IMR-90 (cell line): ENCODE data around the gene SH2D1B. TPM values are rescaled to one million over a fixed set of nuclear protein-coding genes. Genes with fewer than 3 reads are reported as not detected.

Experiments used
- ATAC-seq: fragments of 200-7000 bp; cut with Tn5 transposase; 2 replicates; pipeline ENCODE4 v1.9.1; 2020; ENCODE audit warnings: low read depth, mild to moderate bottlenecking, moderate library complexity
- Bru-seq: library from RNA; stranded (reverse); fragments of 400-500 nt; gene quantifications from one replicate; lab custom pipeline; 2021; lab: Mats Ljungman, UMichigan
- BruChase-seq, 2 experiments: library from RNA; stranded (reverse); fragments of 400-500 nt; gene quantifications; one replicate each; lab custom pipeline; 2021; lab: Mats Ljungman, UMichigan
- BruUV-seq: library from RNA; stranded (reverse); fragments of 400-500 nt; replicated peaks from 2 replicates; lab custom pipeline; 2021; lab: Mats Ljungman, UMichigan
- CTCF ChIA-PET: fragments of 300-600 bp; formaldehyde crosslinking; extraction: SDS; loops from one replicate; lab custom pipeline; 2021; ENCODE audit warnings: antibody characterized with exemption; lab: Yijun Ruan, JAX
- POLR2A ChIA-PET: fragments of 300-600 bp; sonication (Branson Sonifier 250); formaldehyde crosslinking; loops from one replicate; lab custom pipeline; 2022; ENCODE audit warnings: antibody characterized with exemption; ENCODE audit not compliant: unreplicated experiment; lab: Charles Lee
- DNase-seq: peaks from one replicate; pipeline ENCODE4 v3.0.0; 2013
- H2AFZ ChIP-seq: replicated peaks from 2 replicates; pipeline ENCODE3; 2013; ENCODE audit warnings: low read length, mild to moderate bottlenecking; ENCODE audit not compliant: poor library complexity
- H2AK5ac ChIP-seq: 2 replicates; pipeline ENCODE4 v1.6.1; 2013; ENCODE audit warnings: low read depth, low read length, inconsistent platforms
- H2AK9ac ChIP-seq: replicated peaks from 2 replicates; pipeline ENCODE3; 2013; ENCODE audit warnings: mild to moderate bottlenecking, low read depth, low read length, moderate library complexity; ENCODE audit not compliant: poor library complexity
- H2BK120ac ChIP-seq: 2 replicates; pipeline ENCODE4 v1.6.1; 2013; ENCODE audit warnings: low read depth, low read length, inconsistent platforms
- H2BK15ac ChIP-seq: 3 replicates; pipeline ENCODE4 v1.6.1; 2013; ENCODE audit warnings: low read depth, low read length, inconsistent platforms
- H2BK20ac ChIP-seq: 2 replicates; pipeline ENCODE4 v1.6.1; 2013; ENCODE audit warnings: low read depth, mild to moderate bottlenecking, inconsistent platforms, low read length, moderate library complexity
- H2BK5ac ChIP-seq: 2 replicates; pipeline ENCODE4 v1.6.1; 2013; ENCODE audit warnings: mild to moderate bottlenecking, low read depth, low read length, inconsistent platforms; ENCODE audit not compliant: poor library complexity, severe bottlenecking
- H3K14ac ChIP-seq: replicated peaks from 2 replicates; pipeline ENCODE4 v1.6.1; 2013; ENCODE audit warnings: low read depth, low read length, inconsistent platforms
- H3K18ac ChIP-seq: 2 replicates; pipeline ENCODE4 v1.6.1; 2013; ENCODE audit warnings: low read depth, low read length, control low read depth
- H3K23ac ChIP-seq: 2 replicates; pipeline ENCODE4 v1.6.1; 2013; ENCODE audit warnings: low read depth, low read length, inconsistent platforms
- H3K27ac ChIP-seq: 2 replicates; pipeline ENCODE4 v1.5.1; 2013; ENCODE audit warnings: mild to moderate bottlenecking, control low read depth, low read length; ENCODE audit not compliant: insufficient read depth
- H3K27me3 ChIP-seq: 2 replicates; pipeline ENCODE4 v1.6.1; 2013; ENCODE audit warnings: low read length; ENCODE audit not compliant: control insufficient read depth, insufficient read depth
- H3K36me3 ChIP-seq: 2 replicates; pipeline ENCODE4 v1.6.1; 2013; ENCODE audit warnings: low read length, mixed read lengths; ENCODE audit not compliant: control insufficient read depth, insufficient read depth
- H3K4ac ChIP-seq: 2 replicates; pipeline ENCODE4 v1.6.1; 2013; ENCODE audit warnings: low read depth, low read length, inconsistent platforms
- H3K4me1 ChIP-seq: 2 replicates; pipeline ENCODE4 v1.6.1; 2013; ENCODE audit warnings: low read length, mixed read lengths; ENCODE audit not compliant: control insufficient read depth, insufficient read depth
- H3K4me2 ChIP-seq: 2 replicates; pipeline ENCODE4 v1.6.1; 2013; ENCODE audit warnings: low read depth, mild to moderate bottlenecking, control low read depth, low read length, moderate library complexity
- H3K4me3 ChIP-seq: 2 replicates; pipeline ENCODE4 v1.5.1; 2013; ENCODE audit warnings: low read depth, mild to moderate bottlenecking, control low read depth, low read length, moderate library complexity; ENCODE audit not compliant: insufficient read depth
- H3K56ac ChIP-seq: 2 replicates; pipeline ENCODE4 v1.6.1; 2013; ENCODE audit warnings: low read length, inconsistent platforms; ENCODE audit not compliant: insufficient read depth; ENCODE audit errors: extremely low read depth
- H3K79me1 ChIP-seq, 2 experiments: 2 replicates each; pipeline ENCODE4 v1.6.1; 2013; ENCODE audit warnings: low read length in 2 of 2, inconsistent platforms in 1 of 2, low read depth in 1 of 2
- H3K9ac ChIP-seq: 2 replicates; pipeline ENCODE4 v1.6.1; 2013; ENCODE audit warnings: low read depth, low read length, control low read depth
- H3K9me1 ChIP-seq: 2 replicates; pipeline ENCODE4 v1.6.1; 2013; ENCODE audit warnings: low read length, inconsistent platforms; ENCODE audit not compliant: insufficient read depth
- H3K9me3 ChIP-seq: 2 replicates; pipeline ENCODE4 v1.6.1; 2013; ENCODE audit warnings: low read length; ENCODE audit not compliant: control insufficient read depth, insufficient read depth
- H4K20me1 ChIP-seq: 2 replicates; pipeline ENCODE4 v1.6.1; 2013; ENCODE audit warnings: low read length, inconsistent platforms; ENCODE audit not compliant: insufficient read depth
- H4K5ac ChIP-seq: 2 replicates; pipeline ENCODE4 v1.6.1; 2013; ENCODE audit warnings: mild to moderate bottlenecking, low read depth, low read length, control low read depth
- H4K8ac ChIP-seq, 2 experiments: 2 replicates each; pipeline ENCODE4 v1.6.1; 2013; ENCODE audit warnings: low read depth in 2 of 2, low read length in 2 of 2, control low read depth in 1 of 2, inconsistent platforms in 1 of 2
- H4K91ac ChIP-seq: 2 replicates; pipeline ENCODE4 v1.6.1; 2013; ENCODE audit warnings: low read depth, low read length, inconsistent platforms; ENCODE audit not compliant: insufficient read depth
- MAFK ChIP-seq: IDR thresholded peaks from 2 replicates; pipeline ENCODE4 v1.6.1; 2012; ENCODE audit warnings: low read depth, low read length, improper control_type of control experiment
- NFE2L2 ChIP-seq: fragments of 150-350 bp; IDR thresholded peaks from 2 replicates; pipeline ENCODE4 v1.6.1; 2016; ENCODE audit warnings: low read depth, mild to moderate bottlenecking, low read length
- RAD21 ChIP-seq: IDR thresholded peaks from 2 replicates; pipeline ENCODE4 v1.6.1; 2012; ENCODE audit warnings: low read length, improper control_type of control experiment
- RFX5 ChIP-seq: IDR thresholded peaks from 2 replicates; pipeline ENCODE4 v1.8.0; 2012; ENCODE audit warnings: low read depth, mild to moderate bottlenecking, low read length, moderate library complexity
- WGBS, 2 experiments: methylation state at CpG; one replicate each; pipeline versions ENCODE4 v1.1.5 to v1.1.7; 2013; ENCODE audit warnings: missing lambda C conversion rate in 2 of 2; ENCODE audit not compliant: insufficient read length in 1 of 2; ENCODE audit errors: extremely low coverage in 2 of 2; 5-methylcytosine and 5-hydroxymethylcytosine counted together
- dilution Hi-C: fragments of 300-500 bp; cut with HindIII; formaldehyde crosslinking; loops from one replicate; pipeline ENCODE4 v1.14.3; 2018; ENCODE audit warnings: low sequenced_read_pairs; ENCODE audit not compliant: unreplicated experiment
- in situ Hi-C: fragments of 300-500 bp; cut with MboI; formaldehyde crosslinking; loops from 3 replicates; pipeline ENCODE4 v1.14.3; 2019; ENCODE audit warnings: low sequenced_read_pairs, inconsistent platforms, mixed read lengths
- intact Hi-C: fragments of 100-400 bp; cut with micrococcal nuclease; formaldehyde crosslinking; loops from 2 replicates; pipeline ENCODE4 v1.10.0; 2022
- long read RNA-seq: library from polyadenylated mRNA; unstranded; transcript quantifications from one replicate; pipeline ENCODE4 v2.0.0, GENCODE V29; 2021; ENCODE audit not compliant: unreplicated experiment
- polyA plus RNA-seq, 3 experiments: library from polyadenylated mRNA; depleted of rRNA; stranded (reverse); fragments of >200 nt; gene quantifications; 2 replicates each; pipeline ENCODE4 v1.2.3, GENCODE V29; 2012; ENCODE audit warnings: low replicate concordance in 1 of 3
- total RNA-seq: library from RNA; depleted of rRNA; stranded (reverse); fragments of >200 nt; gene quantifications from 2 replicates; pipeline ENCODE4 v1.2.3, GENCODE V29; 2012; rRNA removed

Gene SH2D1B
- 0.18 TPM in 1 of 2 replicates, not detected in the other for total RNA-seq
- polyA plus RNA-seq (2012; rRNA removed) = 0.03 TPM in 2 replicates
- polyA plus RNA-seq (2012; cell fraction: cytosol; rRNA removed) = 0.02 TPM in 1 of 2 replicates, not detected in the other
- 0.06 TPM in 1 of 2 replicates, not detected in the other for polyA plus RNA-seq (2012; cell fraction: nucleus; rRNA removed; ENCODE audit: low replicate concordance)
- Bru-seq, nascent RNA = not detected
- percentile 8 among the genes with signal in this experiment for BruChase-seq, experiment 1, labeled RNA remaining after a 6-hour chase
- BruChase-seq, experiment 2, labeled RNA remaining after a 2-hour chase = not detected
- long read RNA-seq = 0 reads

- Histone ChIP-seq H2BK20ac (no peak within 1 kb of the TSS), H3K56ac (no peak within 1 kb of the TSS), H3K4me2 (no peak within 1 kb of the TSS), H2BK15ac (no peak within 1 kb of the TSS), H2BK5ac (no peak within 1 kb of the TSS), H3K27me3 (peaks cover 4% of the 10 kb centered on the region; the same call in 1 of the 2 replicates), H2BK120ac (no peak within 1 kb of the TSS), H4K91ac (no peak within 1 kb of the TSS), H3K4me1 (no peaks in the 10 kb centered on the region), H3K9ac (no peak within 1 kb of the TSS), H4K8ac (no peak within 1 kb of the TSS), H4K20me1 (no peaks in the 10 kb centered on the region), H4K5ac (no peak within 1 kb of the TSS), H3K9me1 (no peaks in the 10 kb centered on the region), H2AK5ac (no peak within 1 kb of the TSS), H3K23ac (no peak within 1 kb of the TSS), H2AK9ac (no peak within 1 kb of the TSS), H3K14ac (no peak within 1 kb of the TSS), H3K18ac (no peak within 1 kb of the TSS), H3K36me3 (no peaks in the 10 kb centered on the region), H2AFZ (no peak within 1 kb of the TSS), H3K79me1 (no peaks in the 10 kb centered on the region), H3K4ac (no peak within 1 kb of the TSS), H3K4me3 (no peak within 1 kb of the TSS), H3K27ac (no peak within 1 kb of the TSS), H3K9me3 (no peaks in the 10 kb centered on the region)
- TF ChIP-seq NFE2L2 = no peak
- TF ChIP-seq RAD21 = no peak
- no peak for TF ChIP-seq RFX5
- TF ChIP-seq MAFK = no peak
- no TSS peak for BruUV-seq
- ChIA-PET POLR2A (no interaction called here), CTCF (no interaction called here)
- DNase-seq (no peak), ATAC-seq (no peak)
- dilution Hi-C loops (no loop called here), in situ Hi-C loops (no loop called here), intact Hi-C loops (no loop called here)
- no CpG with 5 or more reads among the region's 3 CpGs for WGBS, 2 experiments
These were observed at the start of gene SH2D1B for GRCh38 chr1:162412002-162412401. TSS of gene SH2D1B (minus strand) at chr1:162412136. CDS start at chr1:162412016, 120 bp downstream.
